ENCODE measurements around the gene PPP2R3A.

- no peak for TF ChIP-seq CTCF (IDR thresholded peaks at IDR 0.05; ENCODE audit: low read depth, low read length)
- TF ChIP-seq EZH2phosphoT487 (IDR thresholded peaks at IDR 0.05; ENCODE audit: low read depth) = no peak
Measured at GRCh38 chr3:135981701-135982403, 16.3 kb downstream of the PPP2R3A start.
